Fibroblast of the aortic adventitia (primary cell): ENCODE data around the gene DENND4A. TPM values are rescaled to one million over a fixed set of nuclear protein-coding genes. Genes with fewer than 3 reads are reported as not detected.

ENCODE experiments used
- DNase-seq: peaks from one replicate; pipeline ENCODE4 v3.0.0-alpha.2; 2010; ENCODE audit warnings: low read depth
- H3K4me3 ChIP-seq: 2 replicates; pipeline ENCODE4 v1.5.1; 2011; ENCODE audit warnings: low read depth, mild to moderate bottlenecking, control low read depth, low read length, moderate library complexity
- total RNA-seq: library from RNA; depleted of rRNA; stranded (reverse); fragments of >200 nt; gene quantifications from 2 replicates; pipeline ENCODE4 v1.2.3, GENCODE V29; 2012; ENCODE audit warnings: low replicate concordance
- TF ChIP-seq, protein P1 (sequence below): IDR thresholded peaks from 2 replicates; pipeline ENCODE4 v1.5.1; 2011; ENCODE audit warnings: mild to moderate bottlenecking, low read length, control low read depth, inconsistent platforms; ENCODE audit not compliant: insufficient read depth

Gene DENND4A
- total RNA-seq, result 18.6 and 30.3 TPM in 2 replicates

DNA sequence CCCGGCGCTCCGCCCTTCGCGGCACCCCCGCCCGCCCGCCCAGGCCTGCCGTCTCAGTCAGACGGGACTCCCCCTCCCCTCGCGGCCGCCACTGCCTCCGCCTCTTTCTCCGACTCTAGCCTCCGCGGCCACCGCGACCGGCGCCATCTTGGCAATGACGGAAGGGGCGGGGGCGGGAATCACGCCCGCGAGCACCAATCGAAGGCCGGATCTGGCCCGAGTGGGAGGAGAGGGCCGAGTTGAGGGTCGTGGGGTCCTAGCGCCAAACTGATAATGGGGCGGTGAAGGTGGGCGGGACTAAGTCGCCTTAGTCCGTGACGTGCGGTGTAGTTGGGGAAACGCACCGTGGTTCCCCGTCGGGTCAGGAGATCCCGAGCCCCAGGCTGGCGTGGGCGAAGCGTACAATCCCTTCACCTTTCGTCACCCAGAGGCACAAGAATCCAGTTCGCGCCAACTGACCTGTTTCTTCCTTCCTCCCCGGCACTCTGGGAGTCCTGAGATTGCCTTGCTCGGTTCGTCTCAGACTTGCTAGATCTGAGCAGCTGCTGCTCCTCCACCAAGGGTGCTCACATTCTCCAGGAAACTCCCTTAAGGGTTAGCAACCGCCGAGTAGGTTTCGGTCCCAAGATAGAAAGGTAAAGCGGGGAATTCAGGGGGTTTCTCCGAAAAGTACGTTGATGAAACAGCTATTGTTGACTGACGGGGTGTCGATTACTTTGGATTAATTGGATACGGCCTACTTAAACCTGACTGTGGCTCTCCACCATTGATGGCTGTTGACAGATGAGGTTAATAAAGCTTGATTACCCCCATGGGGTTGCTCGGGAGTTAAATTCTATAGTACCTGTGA lies at the start of gene DENND4A:
TSS of gene DENND4A (minus strand) at position 156 of the 850 bp plus-strand sequence. CDS start 35,843 bp downstream, outside the sequence.
- H3K4me3 ChIP-seq, result peak within 1 kb of the TSS; percentile 73
- TF ChIP-seq, protein P1, sequence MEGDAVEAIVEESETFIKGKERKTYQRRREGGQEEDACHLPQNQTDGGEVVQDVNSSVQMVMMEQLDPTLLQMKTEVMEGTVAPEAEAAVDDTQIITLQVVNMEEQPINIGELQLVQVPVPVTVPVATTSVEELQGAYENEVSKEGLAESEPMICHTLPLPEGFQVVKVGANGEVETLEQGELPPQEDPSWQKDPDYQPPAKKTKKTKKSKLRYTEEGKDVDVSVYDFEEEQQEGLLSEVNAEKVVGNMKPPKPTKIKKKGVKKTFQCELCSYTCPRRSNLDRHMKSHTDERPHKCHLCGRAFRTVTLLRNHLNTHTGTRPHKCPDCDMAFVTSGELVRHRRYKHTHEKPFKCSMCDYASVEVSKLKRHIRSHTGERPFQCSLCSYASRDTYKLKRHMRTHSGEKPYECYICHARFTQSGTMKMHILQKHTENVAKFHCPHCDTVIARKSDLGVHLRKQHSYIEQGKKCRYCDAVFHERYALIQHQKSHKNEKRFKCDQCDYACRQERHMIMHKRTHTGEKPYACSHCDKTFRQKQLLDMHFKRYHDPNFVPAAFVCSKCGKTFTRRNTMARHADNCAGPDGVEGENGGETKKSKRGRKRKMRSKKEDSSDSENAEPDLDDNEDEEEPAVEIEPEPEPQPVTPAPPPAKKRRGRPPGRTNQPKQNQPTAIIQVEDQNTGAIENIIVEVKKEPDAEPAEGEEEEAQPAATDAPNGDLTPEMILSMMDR, result no peak
- DNase-seq, result peak; percentile 97

DNA sequence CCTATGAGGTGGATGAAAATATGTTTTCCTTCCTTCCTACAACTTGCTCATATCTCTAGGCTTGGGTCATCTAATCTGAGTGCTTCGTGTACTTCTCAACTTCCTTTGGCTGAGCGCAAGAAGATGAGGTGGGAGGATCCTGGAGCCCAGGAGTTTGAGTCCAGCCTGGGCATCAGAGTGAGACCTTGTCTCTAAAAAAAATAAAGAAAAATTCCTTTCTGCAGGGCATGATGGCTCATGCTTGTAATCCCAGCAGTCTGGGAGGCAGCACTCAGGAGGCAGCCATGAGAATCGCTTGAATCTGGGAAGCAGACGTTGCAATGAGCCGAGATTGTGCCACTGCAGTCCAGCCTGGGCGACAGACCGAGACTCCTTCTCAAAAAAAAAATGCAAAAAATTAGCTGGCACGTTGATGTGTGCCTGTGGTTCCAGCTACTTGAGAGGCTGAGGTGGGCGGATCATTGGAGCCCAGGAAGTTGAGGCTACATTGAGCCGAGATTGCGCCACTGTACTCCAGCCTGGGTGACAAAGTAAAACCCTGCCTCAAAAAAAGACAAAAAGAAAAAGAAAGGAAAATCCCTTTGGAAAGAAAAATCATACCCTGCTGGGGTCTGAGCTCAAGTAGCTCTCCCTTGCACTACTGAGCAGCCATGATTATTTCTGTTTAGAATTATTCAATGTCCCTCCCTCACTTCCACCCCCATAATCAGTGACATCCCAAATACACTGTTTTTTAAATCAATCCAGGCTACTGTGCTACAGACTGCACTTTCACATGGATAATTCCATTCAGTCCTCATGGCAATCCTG lies 49.2 kb upstream of the DENND4A start:
- DNase-seq, result peak; percentile 14

DNA sequence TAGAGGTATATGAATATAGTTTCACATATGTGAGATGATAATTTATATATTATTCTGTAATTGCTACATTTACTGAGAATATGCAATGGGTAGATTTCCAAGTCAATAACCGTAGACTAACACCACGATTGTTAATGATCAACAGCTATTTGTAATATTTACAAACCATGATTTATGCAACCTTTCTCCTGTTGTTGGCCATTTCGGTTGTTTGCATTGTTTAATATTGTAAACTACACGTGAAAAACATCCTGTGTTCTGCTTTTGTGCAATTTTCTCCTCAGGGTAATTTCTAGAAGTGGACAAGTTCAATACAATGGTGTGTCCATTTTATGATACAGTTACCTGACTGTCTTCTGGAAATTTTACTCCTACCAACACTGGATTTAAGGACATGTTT lies 47.9 kb upstream of the DENND4A start:
- no peak for DNase-seq
- TF ChIP-seq, protein P1, result no peak
- H3K4me3 ChIP-seq, result no peak overlapping the region

More for the DNA sequence above, 49.2 kb upstream of the DENND4A start:
- TF ChIP-seq, protein P1, result no peak
- no peak overlapping the region for H3K4me3 ChIP-seq

DNA sequence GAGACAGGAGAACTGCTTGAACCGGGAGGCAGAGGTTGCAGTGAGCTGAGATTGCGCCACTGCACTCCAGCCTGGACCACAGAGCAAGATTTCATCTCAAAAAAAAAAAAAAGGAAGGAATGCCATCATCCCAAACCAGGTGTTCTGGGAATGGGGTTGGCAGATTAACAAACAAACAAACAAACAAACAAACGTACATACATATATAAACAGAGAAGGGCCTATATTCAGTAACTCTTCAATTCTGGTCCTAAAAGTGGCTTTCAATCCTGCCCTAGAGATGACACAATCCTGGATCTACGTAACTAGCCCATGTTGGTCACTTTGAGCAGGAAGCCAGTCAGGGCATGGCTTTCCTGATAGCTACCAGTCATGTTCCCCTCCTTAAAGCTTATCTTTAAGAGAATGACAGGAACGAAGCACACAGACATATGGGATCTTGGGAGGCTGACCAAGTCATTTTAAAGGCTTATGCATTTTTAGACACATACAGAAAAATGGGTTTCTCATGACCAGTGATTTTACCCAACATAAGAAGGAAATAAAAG lies 47.3 kb upstream of the DENND4A start:
- TF ChIP-seq, protein P1, result no peak
- no peak for DNase-seq
- no peak overlapping the region for H3K4me3 ChIP-seq

DNA sequence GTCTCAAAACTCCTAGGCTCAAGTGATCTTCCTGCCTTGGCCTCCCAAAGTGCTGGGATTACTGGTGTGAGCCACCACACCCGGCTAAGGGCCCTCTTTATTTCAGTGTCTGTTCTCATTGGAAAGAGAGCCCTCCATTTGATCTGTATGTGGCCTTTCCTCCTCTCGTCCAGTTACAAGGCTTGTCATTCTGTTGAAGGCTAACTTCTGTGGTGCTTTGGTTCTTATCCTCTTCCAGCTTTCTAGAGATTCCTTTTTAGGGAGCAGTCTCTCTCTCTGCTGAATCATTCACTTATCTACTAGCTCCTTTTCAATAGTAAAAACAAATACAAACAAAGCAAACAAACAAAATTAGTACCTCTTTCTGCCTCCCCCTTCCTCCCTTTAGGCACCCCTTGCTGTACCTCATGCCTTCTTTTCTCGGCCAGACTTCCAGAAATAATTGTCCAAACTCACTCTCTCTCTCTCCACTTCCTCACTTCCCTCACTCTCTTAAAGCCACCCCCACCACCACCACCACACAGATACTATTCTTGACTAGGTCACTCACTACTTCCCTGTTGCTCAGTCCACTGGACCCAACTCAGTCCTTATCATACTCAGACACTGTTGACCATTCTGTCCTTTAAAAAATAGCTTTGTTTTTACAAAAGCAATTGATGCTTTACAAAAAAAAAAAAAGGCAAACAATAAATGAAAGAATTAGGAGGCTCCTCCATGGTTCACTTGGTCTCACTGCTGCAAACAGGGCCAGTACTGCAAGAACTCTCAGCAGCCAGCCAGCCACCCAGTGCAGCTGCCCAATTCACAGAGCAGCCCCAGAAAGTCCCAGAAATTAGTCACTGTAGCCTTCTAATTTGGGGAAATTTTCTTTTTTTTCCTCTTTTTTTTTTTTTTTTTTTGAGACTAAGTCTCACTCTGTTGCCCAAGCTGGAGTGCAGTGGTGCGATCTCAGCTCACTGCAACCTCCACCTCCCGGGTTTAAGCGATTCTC lies 45.5 kb upstream of the DENND4A start:
- TF ChIP-seq, protein P1, result no peak
- H3K4me3 ChIP-seq, result no peak overlapping the region
- DNase-seq, result no peak

DNA sequence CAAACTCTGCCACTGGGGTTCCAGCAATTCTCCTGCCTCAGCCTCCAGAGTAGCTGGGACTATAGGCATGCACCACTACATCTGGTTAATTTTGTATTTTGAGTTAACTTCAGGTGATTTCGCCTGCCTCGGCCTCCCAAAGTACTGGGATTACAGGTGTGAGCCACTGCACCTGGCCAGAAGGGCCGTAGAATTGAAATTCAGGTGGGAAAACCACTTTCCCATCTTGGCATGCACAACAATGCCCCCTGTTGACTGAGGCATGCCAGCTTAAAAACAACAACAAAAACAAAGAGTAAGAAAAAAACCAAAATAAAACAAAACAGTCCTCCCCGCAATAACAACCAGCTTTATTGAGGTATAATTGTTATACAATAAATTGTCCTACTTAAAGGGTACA lies 44.6 kb upstream of the DENND4A start:
- TF ChIP-seq, protein P1, result no peak
- DNase-seq, result no peak
- no peak overlapping the region for H3K4me3 ChIP-seq
